Heart left ventricle (tissue), 13 donors: Measurements from ENCODE around the gene TRAPPC1.

Experiments
- CTCF ChIP-seq, 12 donors: fragments of 200-600 bp; sonication (generic) in 4 of 12; IDR thresholded peaks; one replicate each; pipeline versions ENCODE4 v1.5.0 to v1.8.0; 2018 to 2022; ENCODE audit warnings: antibody characterized with exemption in 12 of 12, mild to moderate bottlenecking in 5 of 12
- POLR2A ChIP-seq, 2 donors: fragments of 450-650 bp; IDR thresholded peaks; one replicate each; pipeline ENCODE4 v1.6.1; 2017; ENCODE audit warnings: antibody characterized with exemption in 2 of 2, mild to moderate bottlenecking in 2 of 2, moderate library complexity in 2 of 2
- donor health status: ischemic (EF 13 %, LVEDD 7.1; RV severe dilation, severe dysfunction).
- donor health status: DM: no; HTN: yes; CAD: no.
- donor health status: DM: no; HTN: no; CAD: no.
- donor health status: ischemic (EF 25% LVEDD 6.9; RV normal size, moderate dysfunction).
- donor health status: ischemic (EF 25% LVEDD 5.7; RV mildly dilated, moderate dysfunction).
- donor health status: ischemic (EF 35%, LVEDD 5.7; RV mildly dilated, moderate dysfunction).
- donor health status: nonischemic (EF 11% LVEDD 7.7; RV severe dilation, severe dysfunction).
- donor health status: DM: yes; HTN: yes; CAD: no.
- donor health status: PGD.
- donor health status: ischemic (EF 29% LVEDD 5.4; RV normal size, mild dysfunction).
- donor health status: nonischemic (EF 23%, LVEDD 6.1; RV moderate dilation, normal function).

- TF ChIP-seq CTCF (IDR thresholded peaks at IDR 0.05) (no peak), POLR2A (IDR thresholded peaks at IDR 0.05) (no peak)
These were observed 12.6 kb upstream of the TRAPPC1 start for GRCh38 chr17:7944326-7944725.
